ENCODE measurements around the gene PAWR. TPM values are rescaled to one million over a fixed set of nuclear protein-coding genes. Genes with fewer than 3 reads are reported as not detected.
"Not testable (repeated sequence)": the region's sequence is repeated elsewhere in the genome, so short reads cannot be mapped to it uniquely, and the experiment has no call there.

PAWR gene
- total RNA-seq, 1 experiment from 2014 or later, result 83.2 TPM

- no peak overlapping the region for H3K4me3 ChIP-seq (ENCODE audit: low read length)
These were observed 143.6 kb downstream of the PAWR start for GRCh38 chr12:79547044-79547734.

GRCh38 chr12:79546466-79547043 is 144.2 kb downstream of the PAWR start:
- H3K9me3 ChIP-seq (ENCODE audit: low read length), result no peaks in the 10 kb centered on the region
- H3K4me3 ChIP-seq (ENCODE audit: low read length), result no peak overlapping the region
- H3K4me2 ChIP-seq (ENCODE audit: low read depth, low read length, poor library complexity, severe bottlenecking), result no peak overlapping the region
- H4K20me1 ChIP-seq (ENCODE audit: insufficient read depth, low read depth, low read length), result no peaks in the 10 kb centered on the region
- no peaks in the 10 kb centered on the region for H3K36me3 ChIP-seq (ENCODE audit: insufficient read depth, low read length)
- no peak for DNase-seq
- peaks cover 16% of the 10 kb centered on the region for H3K4me1 ChIP-seq (ENCODE audit: low read length)
- no peak overlapping the region for H3K27ac ChIP-seq (ENCODE audit: low read length)
- H3K9me2 ChIP-seq (replicated peaks; ENCODE audit: insufficient read depth, low read length), result no peaks in the 10 kb centered on the region
- no peak overlapping the region for H3K9ac ChIP-seq (ENCODE audit: low read length)
- H3K79me2 ChIP-seq (ENCODE audit: low read length), result peaks cover 8% of the 10 kb centered on the region; the same call in 1 of the 2 replicates
- no peaks in the 10 kb centered on the region for H3K27me3 ChIP-seq (ENCODE audit: low read length)
- H2AFZ ChIP-seq (ENCODE audit: low read length), result no peak overlapping the region

More at GRCh38 chr12:79547044-79547734, 143.6 kb downstream of the PAWR start:
- H3K27ac ChIP-seq (ENCODE audit: low read length), result no peak overlapping the region
- peaks cover 16% of the 10 kb centered on the region for H3K4me1 ChIP-seq (ENCODE audit: low read length)
- H3K9me3 ChIP-seq (ENCODE audit: low read length), result no peaks in the 10 kb centered on the region
- H3K79me2 ChIP-seq (ENCODE audit: low read length), result peaks cover 8% of the 10 kb centered on the region; the same call in 1 of the 2 replicates
- no peak overlapping the region for H3K9ac ChIP-seq (ENCODE audit: low read length)
- H3K9me2 ChIP-seq (replicated peaks; ENCODE audit: insufficient read depth, low read length), result no peaks in the 10 kb centered on the region
- no peak overlapping the region for H3K4me2 ChIP-seq (ENCODE audit: low read depth, low read length, poor library complexity, severe bottlenecking)
- H3K36me3 ChIP-seq (ENCODE audit: insufficient read depth, low read length), result no peaks in the 10 kb centered on the region
- no peak for DNase-seq
- no peaks in the 10 kb centered on the region for H3K27me3 ChIP-seq (ENCODE audit: low read length)
- H4K20me1 ChIP-seq (ENCODE audit: insufficient read depth, low read depth, low read length), result no peaks in the 10 kb centered on the region
- H2AFZ ChIP-seq (ENCODE audit: low read length), result no peak overlapping the region

- H3K36me3 ChIP-seq (ENCODE audit: insufficient read depth, low read length); H3K9ac ChIP-seq (ENCODE audit: low read length); H3K9me3 ChIP-seq (ENCODE audit: low read length); H3K27me3 ChIP-seq (ENCODE audit: low read length); H3K4me2 ChIP-seq (ENCODE audit: low read depth, low read length, poor library complexity, severe bottlenecking); H3K27ac ChIP-seq (ENCODE audit: low read length); H3K4me3 ChIP-seq (ENCODE audit: low read length); DNase-seq; H3K9me2 ChIP-seq (replicated peaks; ENCODE audit: insufficient read depth, low read length); H2AFZ ChIP-seq (ENCODE audit: low read length); H3K79me2 ChIP-seq (ENCODE audit: low read length); H3K4me1 ChIP-seq (ENCODE audit: low read length); H4K20me1 ChIP-seq (ENCODE audit: insufficient read depth, low read depth, low read length): not testable (repeated sequence)
These were observed 146.3 kb downstream of the PAWR start for GRCh38 chr12:79544439-79544838.

- Histone ChIP-seq H3K4me1 (ENCODE audit: low read length) (no peaks in the 10 kb centered on the region), H3K27ac (ENCODE audit: low read length) (no peak overlapping the region), H3K79me2 (ENCODE audit: low read length) (no peaks in the 10 kb centered on the region), H3K36me3 (ENCODE audit: insufficient read depth, low read length) (no peaks in the 10 kb centered on the region), H3K9ac (ENCODE audit: low read length) (no peak overlapping the region), H3K4me2 (ENCODE audit: low read depth, low read length, poor library complexity, severe bottlenecking) (no peak overlapping the region), H3K4me3 (ENCODE audit: low read length) (no peak overlapping the region), H3K9me2 (replicated peaks; ENCODE audit: insufficient read depth, low read length) (no peaks in the 10 kb centered on the region), H3K27me3 (ENCODE audit: low read length) (no peaks in the 10 kb centered on the region), H4K20me1 (ENCODE audit: insufficient read depth, low read depth, low read length) (no peaks in the 10 kb centered on the region), H2AFZ (ENCODE audit: low read length) (no peak overlapping the region), H3K9me3 (ENCODE audit: low read length) (no peaks in the 10 kb centered on the region)
- no peak for DNase-seq
These were observed 153.1 kb downstream of the PAWR start for GRCh38 chr12:79537675-79538074.

GRCh38 chr12:79535751-79536150 is 155.0 kb downstream of the PAWR start:
- Histone ChIP-seq H3K27me3 (ENCODE audit: low read length) (no peaks in the 10 kb centered on the region), H3K9me2 (replicated peaks; ENCODE audit: insufficient read depth, low read length) (no peaks in the 10 kb centered on the region), H2AFZ (ENCODE audit: low read length) (no peak overlapping the region), H3K36me3 (ENCODE audit: insufficient read depth, low read length) (no peaks in the 10 kb centered on the region), H3K4me1 (ENCODE audit: low read length) (no peaks in the 10 kb centered on the region), H3K27ac (ENCODE audit: low read length) (no peak overlapping the region), H4K20me1 (ENCODE audit: insufficient read depth, low read depth, low read length) (no peaks in the 10 kb centered on the region), H3K79me2 (ENCODE audit: low read length) (no peaks in the 10 kb centered on the region), H3K4me3 (ENCODE audit: low read length) (no peak overlapping the region), H3K9ac (ENCODE audit: low read length) (no peak overlapping the region), H3K4me2 (ENCODE audit: low read depth, low read length, poor library complexity, severe bottlenecking) (no peak overlapping the region), H3K9me3 (ENCODE audit: low read length) (no peaks in the 10 kb centered on the region)
- no peak for DNase-seq

Other genes with a start within 250 kb of the PAWR start
- gene PPP1R12A, start 244.1 kb upstream of the PAWR start, total RNA-seq (2014; rRNA removed; shearing (Covaris generic); ENCODE audit: low replicate concordance), result 84.9 and 95.1 TPM in 2 replicates

All from Karpas-422 (cell line).